ENCODE data around the gene CHD2.
A peak's percentile ranks its signal among the peaks of the same experiment; 100 is the strongest.

CHD2 gene

GRCh38 chr15:92885224-92886041 is 14.7 kb upstream of the CHD2 start:
- peak; percentile 3 for DNase-seq (ENCODE audit: low spot score)

GRCh38 chr15:92886042-92886537 is 14.0 kb upstream of the CHD2 start:
- peak; percentile 5 for DNase-seq (ENCODE audit: low spot score)

- DNase-seq (ENCODE audit: low spot score), result no peak
These were observed 13.3 kb upstream of the CHD2 start for GRCh38 chr15:92886815-92887214.

GRCh38 chr15:92887869-92888268 is 12.3 kb upstream of the CHD2 start:
- DNase-seq (ENCODE audit: low spot score), result no peak

- peak; percentile 16 for DNase-seq (ENCODE audit: low spot score)
These were observed 10.6 kb upstream of the CHD2 start for GRCh38 chr15:92889390-92890107.

- DNase-seq (ENCODE audit: low spot score), result no peak
These were observed 8.5 kb upstream of the CHD2 start for GRCh38 chr15:92891533-92892200.

GRCh38 chr15:92892201-92892555 is 7.9 kb upstream of the CHD2 start:
- DNase-seq (ENCODE audit: low spot score), result no peak

- no peak for DNase-seq (ENCODE audit: low spot score)
These were observed 6.9 kb upstream of the CHD2 start for GRCh38 chr15:92893200-92893599.

GRCh38 chr15:92896561-92896960 is 3.6 kb upstream of the CHD2 start:
- DNase-seq (ENCODE audit: low spot score), result no peak

GRCh38 chr15:92897620-92898019 is 2.5 kb upstream of the CHD2 start:
- no peak for DNase-seq (ENCODE audit: low spot score)

GRCh38 chr15:92898988-92899582 is 1.0 kb upstream of the CHD2 start:
- DNase-seq (ENCODE audit: low spot score), result no peak

GRCh38 chr15:92899601-92899947 is 550 bp upstream of the CHD2 start:
- no peak for DNase-seq (ENCODE audit: low spot score)

GRCh38 chr15:92900731-92901071 is 577 bp downstream of the CHD2 start:
- DNase-seq (ENCODE audit: low spot score), result no peak

- DNase-seq (ENCODE audit: low spot score), result peak; percentile 68
These were observed 1.1 kb downstream of the CHD2 start for GRCh38 chr15:92901072-92901761.

- DNase-seq (ENCODE audit: low spot score), result no peak
These were observed 1.9 kb downstream of the CHD2 start for GRCh38 chr15:92901995-92902394.

- DNase-seq (ENCODE audit: low spot score), result peak; percentile 81
These were observed 2.8 kb downstream of the CHD2 start for GRCh38 chr15:92902737-92903593.

GRCh38 chr15:92903631-92903965 is 3.5 kb downstream of the CHD2 start:
- no peak for DNase-seq (ENCODE audit: low spot score)

- peak; percentile 99 for DNase-seq (ENCODE audit: low spot score)
These were observed 4.0 kb downstream of the CHD2 start for GRCh38 chr15:92903966-92904721.

- no peak for DNase-seq (ENCODE audit: low spot score)
These were observed 4.8 kb downstream of the CHD2 start for GRCh38 chr15:92904722-92905571.
